SU-DHL-6 (cell line): Measurements from ENCODE around the gene CXADR.

Source experiments
- H2AFZ ChIP-seq: fragments of 200-600 bp; sonication (generic); 2 replicates; pipeline ENCODE4 v1.6.1; 2014; ENCODE audit warnings: low read depth, mild to moderate bottlenecking, moderate library complexity, mixed read lengths, antibody characterized with exemption, low read length; ENCODE audit not compliant: severe bottlenecking
- H3F3A ChIP-seq: fragments of 200-600 bp; shearing (Covaris generic); 2 replicates; pipeline ENCODE4 v1.6.0; 2016; ENCODE audit warnings: antibody characterized with exemption, mild to moderate bottlenecking; ENCODE audit not compliant: insufficient read depth
- H3K27ac ChIP-seq: fragments of 200-600 bp; sonication (generic); 2 replicates; pipeline ENCODE4 v1.5.1; 2016; ENCODE audit warnings: low read depth, mild to moderate bottlenecking, low read length, moderate library complexity, mixed read lengths
- H3K27me3 ChIP-seq: fragments of 200-600 bp; sonication (generic), shearing (Covaris generic); 2 replicates; pipeline ENCODE4 v1.6.0; 2014; ENCODE audit warnings: mild to moderate bottlenecking, low read length
- H3K36me3 ChIP-seq: fragments of 200-600 bp; sonication (generic); 2 replicates; pipeline ENCODE4 v1.6.1; 2014; ENCODE audit warnings: mild to moderate bottlenecking, low read length, mixed read lengths
- H3K4me2 ChIP-seq: fragments of 300-600, 200-600 bp; shearing (Covaris generic), sonication (generic); 2 replicates; pipeline ENCODE4 v1.6.0; 2014; ENCODE audit warnings: low read length, low read depth, mild to moderate bottlenecking; ENCODE audit not compliant: poor library complexity, severe bottlenecking
- H3K4me3 ChIP-seq: fragments of 200-600 bp; sonication (generic); 2 replicates; pipeline ENCODE4 v1.5.1; 2014; ENCODE audit warnings: antibody characterized with exemption, low read length, mild to moderate bottlenecking, mixed read lengths; ENCODE audit not compliant: insufficient read depth, poor library complexity, severe bottlenecking
- H3K79me2 ChIP-seq: fragments of 200-600 bp; sonication (generic); 2 replicates; pipeline ENCODE4 v1.6.1; 2014; ENCODE audit warnings: mild to moderate bottlenecking, low read length, moderate library complexity; ENCODE audit not compliant: insufficient read depth
- H3K9ac ChIP-seq: fragments of 200-600 bp; sonication (generic); 2 replicates; pipeline ENCODE4 v1.7.0; 2014; ENCODE audit warnings: mild to moderate bottlenecking, low read length
- H3K9me2 ChIP-seq: fragments of 200-600 bp; sonication (generic); replicated peaks from 2 replicates; pipeline ENCODE4 v1.6.1; 2014; ENCODE audit warnings: low read length; ENCODE audit not compliant: insufficient read depth
- H3K9me3 ChIP-seq: fragments of 200-600 bp; sonication (generic); 2 replicates; pipeline ENCODE4 v1.6.1; 2014; ENCODE audit warnings: low read length, mixed read lengths; ENCODE audit not compliant: insufficient read depth
- H4K20me1 ChIP-seq: fragments of 200-600 bp; sonication (generic); 2 replicates; pipeline ENCODE4 v1.6.1; 2014; ENCODE audit warnings: low read depth, mild to moderate bottlenecking, antibody characterized with exemption, low read length, moderate library complexity, mixed read lengths
- CTCF ChIP-seq: fragments of 200-600 bp; sonication (generic); IDR thresholded peaks from one replicate; pipeline ENCODE4 v1.5.1; 2017; ENCODE audit warnings: antibody characterized with exemption, mild to moderate bottlenecking, low read length, moderate library complexity; ENCODE audit not compliant: insufficient read depth, poor library complexity, severe bottlenecking
- EZH2phosphoT487 ChIP-seq: fragments of 200-600 bp; sonication (generic), shearing (Covaris generic); conservative IDR thresholded peaks from 2 replicates; pipeline ENCODE4 v1.6.1; 2018; ENCODE audit warnings: mild to moderate bottlenecking, antibody characterized with exemption, low read length, moderate library complexity, mixed read lengths

Gene CXADR

GRCh38 chr21:17539743-17540341 lies 27.0 kb downstream of the CXADR start:
- no peaks in the 10 kb centered on the region for H3K79me2 ChIP-seq
- no peaks in the 10 kb centered on the region for H3K9me2 ChIP-seq
- no peak overlapping the region for H3K4me2 ChIP-seq
- H3K27me3 ChIP-seq, result no peaks in the 10 kb centered on the region
- H3K27ac ChIP-seq, result no peak overlapping the region
- H4K20me1 ChIP-seq, result no peaks in the 10 kb centered on the region; the same call in 1 of the 2 replicates
- no peak overlapping the region for H3K9ac ChIP-seq
- no peaks in the 10 kb centered on the region for H3K9me3 ChIP-seq
- no peaks in the 10 kb centered on the region for H3F3A ChIP-seq
- TF ChIP-seq CTCF, result no peak
- no peak for TF ChIP-seq EZH2phosphoT487
- no peak overlapping the region for H2AFZ ChIP-seq
- H3K4me3 ChIP-seq, result no peak overlapping the region
- no peaks in the 10 kb centered on the region for H3K36me3 ChIP-seq

GRCh38 chr21:17540530-17540929 lies 27.7 kb downstream of the CXADR start:
- TF ChIP-seq EZH2phosphoT487, result no peak
- Histone ChIP-seq H3K27me3 (no peaks in the 10 kb centered on the region), H3K27ac (no peak overlapping the region), H3K79me2 (no peaks in the 10 kb centered on the region), H4K20me1 (no peaks in the 10 kb centered on the region; the same call in 1 of the 2 replicates), H3K36me3 (no peaks in the 10 kb centered on the region), H3K9ac (no peak overlapping the region), H3K9me2 (no peaks in the 10 kb centered on the region), H3K9me3 (no peaks in the 10 kb centered on the region), H3F3A (no peaks in the 10 kb centered on the region), H3K4me2 (no peak overlapping the region), H3K4me3 (no peak overlapping the region), H2AFZ (no peak overlapping the region)

- H3K4me3 ChIP-seq, result no peak overlapping the region
- H4K20me1 ChIP-seq, result no peaks in the 10 kb centered on the region; the same call in 1 of the 2 replicates
- H3K9me3 ChIP-seq, result no peaks in the 10 kb centered on the region
- H3F3A ChIP-seq, result no peaks in the 10 kb centered on the region
- H3K9me2 ChIP-seq, result no peaks in the 10 kb centered on the region
- H3K79me2 ChIP-seq, result no peaks in the 10 kb centered on the region
- no peak overlapping the region for H3K4me2 ChIP-seq
- TF ChIP-seq CTCF (no peak), EZH2phosphoT487 (no peak)
- no peak overlapping the region for H3K9ac ChIP-seq
- no peak overlapping the region for H2AFZ ChIP-seq
- H3K36me3 ChIP-seq, result no peaks in the 10 kb centered on the region
- H3K27ac ChIP-seq, result no peak overlapping the region
- H3K27me3 ChIP-seq, result no peaks in the 10 kb centered on the region
These were observed 29.6 kb downstream of the CXADR start for GRCh38 chr21:17542371-17543011.

- H3K9me3 ChIP-seq, result no peaks in the 10 kb centered on the region
- no peak overlapping the region for H3K27ac ChIP-seq
- no peaks in the 10 kb centered on the region for H3K79me2 ChIP-seq
- no peaks in the 10 kb centered on the region; the same call in 1 of the 2 replicates for H4K20me1 ChIP-seq
- no peaks in the 10 kb centered on the region for H3K27me3 ChIP-seq
- H3K9ac ChIP-seq, result no peak overlapping the region
- TF ChIP-seq EZH2phosphoT487 (no peak), CTCF (no peak)
- no peak overlapping the region for H3K4me3 ChIP-seq
- H3F3A ChIP-seq, result no peaks in the 10 kb centered on the region
- H3K4me2 ChIP-seq, result no peak overlapping the region
- H3K9me2 ChIP-seq, result no peaks in the 10 kb centered on the region
- no peaks in the 10 kb centered on the region for H3K36me3 ChIP-seq
- no peak overlapping the region for H2AFZ ChIP-seq
These were observed 32.2 kb downstream of the CXADR start for GRCh38 chr21:17545007-17545406.
